Ishikawa (cell line): Measurements from ENCODE around the gene PLEKHN1.

Experiments used
- CEBPB ChIP-seq: IDR thresholded peaks from 2 replicates; pipeline ENCODE4 v1.6.1; 2012
- CREB1 ChIP-seq: IDR thresholded peaks from 2 replicates; pipeline ENCODE4 v1.6.1; 2012; ENCODE audit warnings: low read depth
- EGR1 ChIP-seq: IDR thresholded peaks from 2 replicates; pipeline ENCODE4 v1.6.1; 2012
- EP300 ChIP-seq: IDR thresholded peaks from 2 replicates; pipeline ENCODE4 v1.6.1; 2012; ENCODE audit warnings: borderline replicate concordance
- FOXM1 ChIP-seq: IDR thresholded peaks from 2 replicates; pipeline ENCODE4 v1.6.1; 2012; ENCODE audit warnings: low read depth, borderline replicate concordance
- NFIC ChIP-seq: IDR thresholded peaks from 2 replicates; pipeline ENCODE4 v1.6.1; 2012
- RAD21 ChIP-seq: IDR thresholded peaks from 2 replicates; pipeline ENCODE4 v1.6.1; 2012; ENCODE audit warnings: low read depth
- TAF1 ChIP-seq: IDR thresholded peaks from 2 replicates; pipeline ENCODE4 v1.6.1; 2012; ENCODE audit warnings: low read depth, mild to moderate bottlenecking
- TCF12 ChIP-seq: IDR thresholded peaks from 2 replicates; pipeline ENCODE4 v1.6.1; 2012; ENCODE audit warnings: low read depth
- TEAD4 ChIP-seq: IDR thresholded peaks from 2 replicates; pipeline ENCODE4 v1.6.1; 2012
- YY1 ChIP-seq: IDR thresholded peaks from 2 replicates; pipeline ENCODE4 v1.6.1; 2012; ENCODE audit warnings: low read depth
- ZBTB7A ChIP-seq: IDR thresholded peaks from 2 replicates; pipeline ENCODE4 v1.6.1; 2012; ENCODE audit warnings: low read depth
- TF ChIP-seq, protein P1 (sequence below): IDR thresholded peaks from 2 replicates; pipeline ENCODE4 v1.6.1; 2012
- TF ChIP-seq, protein P2 (sequence below): IDR thresholded peaks from 2 replicates; pipeline ENCODE4 v1.6.1; 2012
- TF ChIP-seq, protein P3 (sequence below): IDR thresholded peaks from 2 replicates; pipeline ENCODE4 v1.6.1; 2012; ENCODE audit warnings: low read depth, mild to moderate bottlenecking

Gene PLEKHN1

DNA sequence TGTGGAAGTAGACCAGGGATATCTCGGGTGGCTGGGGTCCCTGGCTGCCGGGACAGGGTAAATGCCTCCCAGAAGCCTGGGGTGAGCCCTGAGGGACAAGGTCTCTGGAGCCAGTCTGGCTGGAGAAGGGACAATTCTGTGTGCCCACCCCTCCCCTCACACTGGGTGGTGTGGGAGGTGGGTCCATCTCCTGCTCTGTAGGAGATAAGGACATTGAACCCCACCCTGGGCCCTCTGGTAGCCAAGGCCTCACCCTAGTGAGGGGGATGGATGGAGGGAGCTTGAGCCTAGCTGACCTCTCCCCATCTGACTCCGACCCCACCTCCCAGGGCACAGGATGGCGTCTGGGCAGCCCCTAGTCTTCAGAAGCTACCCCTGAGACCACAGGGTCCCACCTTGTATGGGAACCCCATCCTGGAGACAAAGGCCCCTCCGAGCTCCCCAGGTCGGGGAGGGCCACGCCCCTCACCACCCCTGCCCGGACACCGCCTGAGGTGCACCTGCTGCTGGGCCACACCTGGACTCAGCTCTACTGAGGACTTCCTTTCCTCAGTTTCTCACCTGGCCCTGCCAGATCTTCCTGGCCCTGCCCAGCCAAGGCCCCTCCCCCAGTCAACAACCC is 58.0 kb downstream of the PLEKHN1 start:
- TF ChIP-seq NFIC (no peak), TAF1 (no peak), CREB1 (no peak), YY1 (no peak), ZBTB7A (no peak), TEAD4 (no peak), RAD21 (no peak)
- TF ChIP-seq, protein P1, sequence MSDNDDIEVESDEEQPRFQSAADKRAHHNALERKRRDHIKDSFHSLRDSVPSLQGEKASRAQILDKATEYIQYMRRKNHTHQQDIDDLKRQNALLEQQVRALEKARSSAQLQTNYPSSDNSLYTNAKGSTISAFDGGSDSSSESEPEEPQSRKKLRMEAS = no peak

DNA sequence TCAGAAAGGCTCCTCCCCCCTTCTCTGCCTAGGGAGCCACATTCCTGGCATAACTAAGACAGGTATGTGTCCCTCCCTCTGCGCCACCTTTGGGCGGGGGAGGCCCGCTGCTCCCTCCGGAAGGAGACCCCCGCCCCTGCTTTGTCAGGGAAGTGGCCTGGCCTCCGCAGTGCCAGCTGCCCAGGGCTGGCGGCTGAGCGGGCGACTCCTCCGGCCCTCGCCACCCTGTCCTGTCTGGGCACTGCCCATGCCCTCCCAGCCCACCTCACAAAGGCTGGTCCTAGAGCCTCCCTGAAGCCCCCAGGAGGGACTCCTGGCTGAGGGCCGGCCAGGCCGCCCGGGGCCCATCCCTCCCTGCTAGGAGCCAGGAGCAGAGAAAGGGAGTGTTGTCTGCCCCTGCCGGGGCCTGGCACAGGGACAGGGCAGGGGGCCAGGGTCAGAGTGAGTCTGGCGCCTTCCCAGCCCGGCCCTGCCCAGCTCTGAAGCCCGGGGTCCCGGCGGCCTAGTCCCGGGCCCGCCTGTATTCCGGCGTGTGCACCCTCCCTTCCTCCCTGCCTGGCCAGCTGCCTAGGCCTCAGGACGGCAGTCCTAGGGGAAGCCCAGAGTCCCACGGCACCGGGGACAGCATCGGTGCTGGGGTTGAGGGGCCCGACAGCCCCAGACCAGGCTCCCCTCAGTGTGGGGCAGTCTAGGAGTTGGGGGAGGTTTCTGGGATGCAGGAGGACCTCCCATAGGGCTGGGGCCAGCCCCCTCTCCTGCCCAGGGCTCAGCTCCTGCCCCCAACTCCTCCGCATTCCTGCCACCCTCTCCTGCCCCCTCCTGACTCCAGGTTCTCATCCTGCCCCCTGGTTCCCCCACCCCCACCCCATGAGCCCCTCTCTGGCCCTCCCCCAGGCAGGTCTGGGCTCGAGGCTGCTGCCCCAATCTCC is 58.8 kb downstream of the PLEKHN1 start:
- TF ChIP-seq NFIC = peak; percentile 60; the same call in 1 of the 2 replicates
- no peak for TF ChIP-seq RAD21
- peak; percentile 79 for TF ChIP-seq EP300
- TF ChIP-seq ZBTB7A = peak; percentile 100
- TF ChIP-seq TAF1 = no peak
- TF ChIP-seq CEBPB = no peak
- TF ChIP-seq, protein P2, sequence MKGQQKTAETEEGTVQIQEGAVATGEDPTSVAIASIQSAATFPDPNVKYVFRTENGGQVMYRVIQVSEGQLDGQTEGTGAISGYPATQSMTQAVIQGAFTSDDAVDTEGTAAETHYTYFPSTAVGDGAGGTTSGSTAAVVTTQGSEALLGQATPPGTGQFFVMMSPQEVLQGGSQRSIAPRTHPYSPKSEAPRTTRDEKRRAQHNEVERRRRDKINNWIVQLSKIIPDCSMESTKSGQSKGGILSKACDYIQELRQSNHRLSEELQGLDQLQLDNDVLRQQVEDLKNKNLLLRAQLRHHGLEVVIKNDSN = no peak
- TF ChIP-seq CREB1 = no peak
- TF ChIP-seq FOXM1 = peak; percentile 37; the same call in 1 of the 2 replicates
- TF ChIP-seq YY1 = no peak
- TF ChIP-seq TEAD4 = peak; percentile 100
- peak; percentile 69 for TF ChIP-seq EGR1
- TF ChIP-seq, protein P3, sequence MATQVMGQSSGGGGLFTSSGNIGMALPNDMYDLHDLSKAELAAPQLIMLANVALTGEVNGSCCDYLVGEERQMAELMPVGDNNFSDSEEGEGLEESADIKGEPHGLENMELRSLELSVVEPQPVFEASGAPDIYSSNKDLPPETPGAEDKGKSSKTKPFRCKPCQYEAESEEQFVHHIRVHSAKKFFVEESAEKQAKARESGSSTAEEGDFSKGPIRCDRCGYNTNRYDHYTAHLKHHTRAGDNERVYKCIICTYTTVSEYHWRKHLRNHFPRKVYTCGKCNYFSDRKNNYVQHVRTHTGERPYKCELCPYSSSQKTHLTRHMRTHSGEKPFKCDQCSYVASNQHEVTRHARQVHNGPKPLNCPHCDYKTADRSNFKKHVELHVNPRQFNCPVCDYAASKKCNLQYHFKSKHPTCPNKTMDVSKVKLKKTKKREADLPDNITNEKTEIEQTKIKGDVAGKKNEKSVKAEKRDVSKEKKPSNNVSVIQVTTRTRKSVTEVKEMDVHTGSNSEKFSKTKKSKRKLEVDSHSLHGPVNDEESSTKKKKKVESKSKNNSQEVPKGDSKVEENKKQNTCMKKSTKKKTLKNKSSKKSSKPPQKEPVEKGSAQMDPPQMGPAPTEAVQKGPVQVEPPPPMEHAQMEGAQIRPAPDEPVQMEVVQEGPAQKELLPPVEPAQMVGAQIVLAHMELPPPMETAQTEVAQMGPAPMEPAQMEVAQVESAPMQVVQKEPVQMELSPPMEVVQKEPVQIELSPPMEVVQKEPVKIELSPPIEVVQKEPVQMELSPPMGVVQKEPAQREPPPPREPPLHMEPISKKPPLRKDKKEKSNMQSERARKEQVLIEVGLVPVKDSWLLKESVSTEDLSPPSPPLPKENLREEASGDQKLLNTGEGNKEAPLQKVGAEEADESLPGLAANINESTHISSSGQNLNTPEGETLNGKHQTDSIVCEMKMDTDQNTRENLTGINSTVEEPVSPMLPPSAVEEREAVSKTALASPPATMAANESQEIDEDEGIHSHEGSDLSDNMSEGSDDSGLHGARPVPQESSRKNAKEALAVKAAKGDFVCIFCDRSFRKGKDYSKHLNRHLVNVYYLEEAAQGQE = no peak
- TF ChIP-seq, protein P1 = no peak; the same call in 1 of the 2 replicates
- TF ChIP-seq TCF12 = peak; percentile 89
